ENCODE data around the gene WNT9B. TPM values are rescaled to one million over a fixed set of nuclear protein-coding genes. Genes with fewer than 3 reads are reported as not detected.
"Not testable (repeated sequence)": the region's sequence is repeated elsewhere in the genome, so short reads cannot be mapped to it uniquely, and the experiment has no call there.

WNT9B gene
- polyA plus RNA-seq, 2 of the 4 experiments (the other 2 are of a cell fraction), result 0.05 TPM

GRCh38 chr17:46837521-46837920, 13.9 kb upstream of the WNT9B start:
- Histone ChIP-seq H3K4me1 (0 out of 3 replicates have a peak, but pooled peaks cover 3% of the 10 kb centered on the region), H3K4me3 (no peak overlapping the region), H3K4me2 (no peak overlapping the region), H3K9me3 (peaks cover 6% of the 10 kb centered on the region), H3K27ac (no peak overlapping the region)
- ChIA-PET POLR2A (no interaction called here), CTCF (interaction anchor here (10.9 kb wide), 1 partner anchor 14 kb away, joined by 138 read pairs; no protein-coding TSS in a partner anchor)
- FAIRE-seq, result no peak
- no peak for ATAC-seq
- DNase-seq (ENCODE audit: low read depth in 1 of 2, low spot score in 1 of 2), result no peak
- WGBS (ENCODE audit: missing lambda C conversion rate), result 53% methylated on average over 4 of the region's 4 CpGs
- TF ChIP-seq RAD21 (conservative IDR thresholded peaks at IDR 0.05 in 1 of 2, IDR thresholded peaks at IDR 0.05 in 1 of 2) (no peak), JUN (IDR thresholded peaks at IDR 0.05) (no peak), HOXB5 (CRISPR knock-in tag; IDR thresholded peaks at IDR 0.05) (no peak), FOXS1 (CRISPR knock-in tag; IDR thresholded peaks at IDR 0.05) (no peak), PHF8 (IDR thresholded peaks at IDR 0.05; ENCODE audit: borderline replicate concordance, low read depth) (no peak), EHF (CRISPR knock-in tag; IDR thresholded peaks at IDR 0.05) (no peak), HOXB13 (CRISPR knock-in tag; IDR thresholded peaks at IDR 0.05; ENCODE audit: low read depth) (no peak), MYC (IDR thresholded peaks at IDR 0.05; ENCODE audit: borderline replicate concordance, low read length) (no peak), USF2 (IDR thresholded peaks at IDR 0.05) (no peak)

GRCh38 chr17:46839211-46839610, 12.2 kb upstream of the WNT9B start:
- ChIA-PET POLR2A (no interaction called here), CTCF (interaction anchor here (0.7 to 10.9 kb wide), 7 partner anchors 9 to 161 kb away, joined by 3 to 138 read pairs (median 3); partner anchors contain the start of gene WNT9B)
- Histone ChIP-seq H3K4me3 (no peak overlapping the region), H3K9me3 (peaks cover 19% of the 10 kb centered on the region), H3K4me1 (0 out of 3 replicates have a peak, but pooled peaks cover 3% of the 10 kb centered on the region), H3K27ac (no peak overlapping the region), H3K4me2 (no peak overlapping the region)
- FAIRE-seq, result no peak
- ATAC-seq, result no peak
- no peak for DNase-seq (ENCODE audit: low read depth in 1 of 2, low spot score in 1 of 2)
- TF ChIP-seq RFX5 (IDR thresholded peaks at IDR 0.05) (no peak), BCL3 (IDR thresholded peaks at IDR 0.05) (no peak), NPAS2 (CRISPR knock-in tag; IDR thresholded peaks at IDR 0.05; ENCODE audit: borderline replicate concordance) (no peak), POLR2AphosphoS2 (conservative IDR thresholded peaks at IDR 0.05; ENCODE audit: low read length) (no peak), FOXS1 (CRISPR knock-in tag; IDR thresholded peaks at IDR 0.05) (no peak), MAZ (IDR thresholded peaks at IDR 0.05; ENCODE audit: borderline replicate concordance, low read depth, low read length) (no peak), CHD2 (IDR thresholded peaks at IDR 0.05; ENCODE audit: low read length, partially characterized antibody) (no peak)
- WGBS (ENCODE audit: missing lambda C conversion rate), result 60% methylated on average over 5 of the region's 5 CpGs

- H3K4me1 ChIP-seq; ATAC-seq; H3K4me3 ChIP-seq; DNase-seq (ENCODE audit: low read depth in 1 of 2, low spot score in 1 of 2); H3K4me2 ChIP-seq; FAIRE-seq; H3K27ac ChIP-seq; POLR2A ChIA-PET: not testable (repeated sequence)
- WGBS (ENCODE audit: missing lambda C conversion rate), result 66% methylated on average over 3 of the region's 3 CpGs
- H3K9me3 ChIP-seq, result peaks cover 19% of the 10 kb centered on the region
- CTCF ChIA-PET, result interaction anchor here (1.0 to 10.9 kb wide), 17 partner anchors 9 to 160 kb away, joined by 3 to 138 read pairs (median 8); no protein-coding TSS in a partner anchor
Observed at GRCh38 chr17:46840596-46840995, 10.8 kb upstream of the WNT9B start.

- peak overlapping the region; percentile 80 for H3K4me2 ChIP-seq
- H3K4me3 ChIP-seq, result peak overlapping the region; percentile 24; the same call in 2 of the 3 replicates
- CTCF ChIA-PET, result interaction anchor here (0.5 to 3.9 kb wide), 58 partner anchors 8 to 661 kb away, joined by 3 to 65 read pairs (median 4); partner anchors contain the start of gene WNT9B
- peak; percentile 57 to 78; a peak in 4 of 5 replicates for TF ChIP-seq RAD21 (conservative IDR thresholded peaks at IDR 0.05 in 1 of 2, IDR thresholded peaks at IDR 0.05 in 1 of 2)
- TF ChIP-seq SREBF2 (IDR thresholded peaks at IDR 0.05), result no peak
- no peak for TF ChIP-seq CHD4 (IDR thresholded peaks at IDR 0.05; ENCODE audit: borderline replicate concordance)
- TF ChIP-seq ELK1 (IDR thresholded peaks at IDR 0.05; ENCODE audit: low read depth, low read length), result no peak
- TF ChIP-seq CTCF (IDR thresholded peaks at IDR 0.05), result peak; percentile 94
- TF ChIP-seq SMC3 (IDR thresholded peaks at IDR 0.05), result peak; percentile 85
- H3K4me1 ChIP-seq, result 0 out of 3 replicates have a peak, but pooled peaks cover 3% of the 10 kb centered on the region
- WGBS (ENCODE audit: missing lambda C conversion rate), result 22% methylated on average over 42 of the region's 43 CpGs
- FAIRE-seq (no peak), DNase-seq (ENCODE audit: low read depth in 1 of 2, low spot score in 1 of 2) (peak in 1 of 2 experiments; percentile 54), ATAC-seq (peak; percentile 79 to 87)
- POLR2A ChIA-PET, result no interaction called here
- H3K27ac ChIP-seq, result no peak overlapping the region
- peaks cover 19% of the 10 kb centered on the region for H3K9me3 ChIP-seq
Observed at GRCh38 chr17:46841561-46842379, 9.6 kb upstream of the WNT9B start.

All from A549 (cell line).